Kidney capillary endothelial cell (primary cell): Measurements from ENCODE around the gene UBE2K.
"Not testable (repeated sequence)": the region's sequence is repeated elsewhere in the genome, so short reads cannot be mapped to it uniquely, and the experiment has no call there.

Source experiments
- DNase-seq: peaks from one replicate; pipeline ENCODE4 v3.0.0-alpha.2; 2018; ENCODE audit warnings: low spot score

Gene UBE2K

GRCh38 chr4:39730072-39730471 is 32.1 kb downstream of the UBE2K start:
- DNase-seq = peak; percentile 44

GRCh38 chr4:39731908-39732307 is 34.0 kb downstream of the UBE2K start:
- no peak for DNase-seq

- no peak for DNase-seq
Observed at GRCh38 chr4:39732728-39733127, 34.8 kb downstream of the UBE2K start.

- not testable (repeated sequence) for DNase-seq
Observed at GRCh38 chr4:39739591-39739990, 41.7 kb downstream of the UBE2K start.

- DNase-seq = no peak
Observed at GRCh38 chr4:39741401-39741800, 43.5 kb downstream of the UBE2K start.

GRCh38 chr4:39745920-39746319 is 48.0 kb downstream of the UBE2K start:
- DNase-seq = no peak

GRCh38 chr4:39750216-39750615 is 52.3 kb downstream of the UBE2K start:
- no peak for DNase-seq

GRCh38 chr4:39754309-39754708 is 56.4 kb downstream of the UBE2K start:
- DNase-seq = no peak

- DNase-seq = no peak
Observed at GRCh38 chr4:39756159-39756558, 58.2 kb downstream of the UBE2K start.

GRCh38 chr4:39758176-39758575 is 60.2 kb downstream of the UBE2K start:
- DNase-seq = no peak

GRCh38 chr4:39759569-39759968 is 61.6 kb downstream of the UBE2K start:
- DNase-seq = no peak

- no peak for DNase-seq
Observed at GRCh38 chr4:39761005-39761667, 63.2 kb downstream of the UBE2K start.

GRCh38 chr4:39763714-39764572 is 66.0 kb downstream of the UBE2K start:
- DNase-seq = no peak

GRCh38 chr4:39770005-39770404 is 72.1 kb downstream of the UBE2K start:
- no peak for DNase-seq

- no peak for DNase-seq
Observed at GRCh38 chr4:39770471-39770870, 72.5 kb downstream of the UBE2K start.

GRCh38 chr4:39770969-39771724 is 73.2 kb downstream of the UBE2K start:
- no peak for DNase-seq

- DNase-seq = not testable (repeated sequence)
Observed at GRCh38 chr4:39781988-39782387, 84.1 kb downstream of the UBE2K start.

GRCh38 chr4:39785083-39785482 is 87.1 kb downstream of the UBE2K start:
- no peak for DNase-seq

- no peak for DNase-seq
Observed at GRCh38 chr4:39786838-39787237, 88.9 kb downstream of the UBE2K start.

GRCh38 chr4:39792128-39792527 is 94.2 kb downstream of the UBE2K start:
- no peak for DNase-seq

- DNase-seq = no peak
Observed at GRCh38 chr4:39792529-39792928, 94.6 kb downstream of the UBE2K start.

GRCh38 chr4:39792976-39793375 is 95.0 kb downstream of the UBE2K start:
- DNase-seq = not testable (repeated sequence)

GRCh38 chr4:39802005-39802404 is 104.1 kb downstream of the UBE2K start:
- no peak for DNase-seq
